ENCODE results near the gene HDAC4.

Gene HDAC4

GRCh38 chr2:239110595-239111048, 290.2 kb downstream of the HDAC4 start:
- TF ChIP-seq CTCF (conservative IDR thresholded peaks at IDR 0.05; ENCODE audit: low read length) = no peak
- no peak for TF ChIP-seq EZH2phosphoT487 (IDR thresholded peaks at IDR 0.05; ENCODE audit: borderline replicate concordance)
- Histone ChIP-seq H3K9me3 (ENCODE audit: insufficient read depth, low read depth, low read length) (no peaks in the 10 kb centered on the region), H3K9ac (ENCODE audit: low read depth, low read length, poor library complexity, severe bottlenecking) (no peak overlapping the region), H3K9me2 (replicated peaks; ENCODE audit: low read depth, low read length) (no peaks in the 10 kb centered on the region), H3F3A (ENCODE audit: low read depth) (no peaks in the 10 kb centered on the region), H3K27me3 (ENCODE audit: insufficient read depth, low read length, poor library complexity, severe bottlenecking) (no peaks in the 10 kb centered on the region), H4K20me1 (ENCODE audit: insufficient read depth, low read length, poor library complexity, severe bottlenecking) (no peaks in the 10 kb centered on the region), H3K4me3 (ENCODE audit: low read length, poor library complexity, severe bottlenecking) (no peak overlapping the region), H3K79me2 (ENCODE audit: insufficient read depth, low read length) (no peaks in the 10 kb centered on the region), H3K36me3 (ENCODE audit: insufficient read depth, low read length) (no peaks in the 10 kb centered on the region), H3K4me1 (ENCODE audit: insufficient read depth, low read length, poor library complexity, severe bottlenecking) (peaks cover 5% of the 10 kb centered on the region), H3K4me2 (ENCODE audit: low read depth, low read length, poor library complexity, severe bottlenecking) (no peak overlapping the region), H2AFZ (ENCODE audit: low read length) (no peak overlapping the region)

- TF ChIP-seq CTCF (conservative IDR thresholded peaks at IDR 0.05; ENCODE audit: low read length) = no peak
- no peak for TF ChIP-seq EZH2phosphoT487 (IDR thresholded peaks at IDR 0.05; ENCODE audit: borderline replicate concordance)
- no peaks in the 10 kb centered on the region for H3K9me3 ChIP-seq (ENCODE audit: insufficient read depth, low read depth, low read length)
- H3K27me3 ChIP-seq (ENCODE audit: insufficient read depth, low read length, poor library complexity, severe bottlenecking) = no peaks in the 10 kb centered on the region
- H3K9ac ChIP-seq (ENCODE audit: low read depth, low read length, poor library complexity, severe bottlenecking) = no peak overlapping the region
- peaks cover 5% of the 10 kb centered on the region for H3K4me1 ChIP-seq (ENCODE audit: insufficient read depth, low read length, poor library complexity, severe bottlenecking)
- no peaks in the 10 kb centered on the region for H3K9me2 ChIP-seq (replicated peaks; ENCODE audit: low read depth, low read length)
- H3F3A ChIP-seq (ENCODE audit: low read depth) = no peaks in the 10 kb centered on the region
- no peak overlapping the region for H3K4me2 ChIP-seq (ENCODE audit: low read depth, low read length, poor library complexity, severe bottlenecking)
- H3K79me2 ChIP-seq (ENCODE audit: insufficient read depth, low read length) = no peaks in the 10 kb centered on the region
- no peak overlapping the region for H2AFZ ChIP-seq (ENCODE audit: low read length)
- no peaks in the 10 kb centered on the region for H4K20me1 ChIP-seq (ENCODE audit: insufficient read depth, low read length, poor library complexity, severe bottlenecking)
- H3K36me3 ChIP-seq (ENCODE audit: insufficient read depth, low read length) = no peaks in the 10 kb centered on the region
- no peak overlapping the region for H3K4me3 ChIP-seq (ENCODE audit: low read length, poor library complexity, severe bottlenecking)
These were observed 290.8 kb downstream of the HDAC4 start for GRCh38 chr2:239109928-239110545.

- Histone ChIP-seq H4K20me1 (ENCODE audit: insufficient read depth, low read length, poor library complexity, severe bottlenecking) (no peaks in the 10 kb centered on the region), H3K79me2 (ENCODE audit: insufficient read depth, low read length) (no peaks in the 10 kb centered on the region), H3K36me3 (ENCODE audit: insufficient read depth, low read length) (no peaks in the 10 kb centered on the region), H3K9me3 (ENCODE audit: insufficient read depth, low read depth, low read length) (no peaks in the 10 kb centered on the region), H3K4me1 (ENCODE audit: insufficient read depth, low read length, poor library complexity, severe bottlenecking) (peaks cover 1% of the 10 kb centered on the region), H2AFZ (ENCODE audit: low read length) (no peak overlapping the region), H3K4me3 (ENCODE audit: low read length, poor library complexity, severe bottlenecking) (no peak overlapping the region), H3K9ac (ENCODE audit: low read depth, low read length, poor library complexity, severe bottlenecking) (no peak overlapping the region), H3K9me2 (replicated peaks; ENCODE audit: low read depth, low read length) (no peaks in the 10 kb centered on the region), H3K4me2 (ENCODE audit: low read depth, low read length, poor library complexity, severe bottlenecking) (no peak overlapping the region), H3K27me3 (ENCODE audit: insufficient read depth, low read length, poor library complexity, severe bottlenecking) (no peaks in the 10 kb centered on the region), H3F3A (ENCODE audit: low read depth) (no peaks in the 10 kb centered on the region)
- TF ChIP-seq CTCF (conservative IDR thresholded peaks at IDR 0.05; ENCODE audit: low read length) (no peak), EZH2phosphoT487 (IDR thresholded peaks at IDR 0.05; ENCODE audit: borderline replicate concordance) (no peak)
These were observed 291.5 kb downstream of the HDAC4 start for GRCh38 chr2:239109041-239109927.

Data from Loucy (cell line).